ENCODE data around the gene BSG.

The BSG gene

GRCh38 chr19:542173-542866 lies 30.1 kb upstream of the BSG start:
- TF ChIP-seq POLR2AphosphoS5 (IDR thresholded peaks at IDR 0.05; ENCODE audit: low read depth, low read length) (no peak), TAF1 (IDR thresholded peaks at IDR 0.05; ENCODE audit: borderline replicate concordance, low read depth, low read length) (no peak), POLR2A (IDR thresholded peaks at IDR 0.05; ENCODE audit: low read depth, low read length) (no peak)
- no peak for DNase-seq (ENCODE audit: insufficient read length)
- no peak for FAIRE-seq

- no peak for FAIRE-seq
- no peak for DNase-seq (ENCODE audit: insufficient read length)
- no peak for TF ChIP-seq POLR2AphosphoS5 (IDR thresholded peaks at IDR 0.05; ENCODE audit: low read depth, low read length)
- no peak for TF ChIP-seq POLR2A (IDR thresholded peaks at IDR 0.05; ENCODE audit: low read depth, low read length)
- no peak for TF ChIP-seq TAF1 (IDR thresholded peaks at IDR 0.05; ENCODE audit: borderline replicate concordance, low read depth, low read length)
Measured at GRCh38 chr19:543910-544608, 28.3 kb upstream of the BSG start, which contains the start of gene GZMM. Gene GZMM, plus strand, starts transcription at chr19:544053. Its CDS starts 19 bp downstream, at chr19:544072.

- FAIRE-seq, result no peak
- no peak for DNase-seq (ENCODE audit: insufficient read length)
- TF ChIP-seq POLR2A (IDR thresholded peaks at IDR 0.05; ENCODE audit: low read depth, low read length) (no peak), TAF1 (IDR thresholded peaks at IDR 0.05; ENCODE audit: borderline replicate concordance, low read depth, low read length) (no peak), POLR2AphosphoS5 (IDR thresholded peaks at IDR 0.05; ENCODE audit: low read depth, low read length) (no peak)
Measured at GRCh38 chr19:547117-547516, 25.3 kb upstream of the BSG start.

GRCh38 chr19:547836-548720 lies 24.3 kb upstream of the BSG start:
- FAIRE-seq (no peak), DNase-seq (ENCODE audit: insufficient read length) (no peak)
- TF ChIP-seq POLR2A (IDR thresholded peaks at IDR 0.05; ENCODE audit: low read depth, low read length), result no peak
- no peak for TF ChIP-seq TAF1 (IDR thresholded peaks at IDR 0.05; ENCODE audit: borderline replicate concordance, low read depth, low read length)
- no peak for TF ChIP-seq POLR2AphosphoS5 (IDR thresholded peaks at IDR 0.05; ENCODE audit: low read depth, low read length)

GRCh38 chr19:548886-549830 lies 23.2 kb upstream of the BSG start:
- no peak for DNase-seq (ENCODE audit: insufficient read length)
- TF ChIP-seq TAF1 (IDR thresholded peaks at IDR 0.05; ENCODE audit: borderline replicate concordance, low read depth, low read length) (no peak), POLR2AphosphoS5 (IDR thresholded peaks at IDR 0.05; ENCODE audit: low read depth, low read length) (no peak), POLR2A (IDR thresholded peaks at IDR 0.05; ENCODE audit: low read depth, low read length) (no peak)
- FAIRE-seq, result no peak

GRCh38 chr19:554817-555216 lies 17.6 kb upstream of the BSG start:
- TF ChIP-seq POLR2AphosphoS5 (IDR thresholded peaks at IDR 0.05; ENCODE audit: low read depth, low read length) (no peak), POLR2A (IDR thresholded peaks at IDR 0.05; ENCODE audit: low read depth, low read length) (no peak), TAF1 (IDR thresholded peaks at IDR 0.05; ENCODE audit: borderline replicate concordance, low read depth, low read length) (no peak)
- no peak for FAIRE-seq
- no peak for DNase-seq (ENCODE audit: insufficient read length)

- no peak for DNase-seq (ENCODE audit: insufficient read length)
- no peak for TF ChIP-seq POLR2AphosphoS5 (IDR thresholded peaks at IDR 0.05; ENCODE audit: low read depth, low read length)
- TF ChIP-seq TAF1 (IDR thresholded peaks at IDR 0.05; ENCODE audit: borderline replicate concordance, low read depth, low read length), result no peak
- no peak for TF ChIP-seq POLR2A (IDR thresholded peaks at IDR 0.05; ENCODE audit: low read depth, low read length)
- no peak for FAIRE-seq
Measured at GRCh38 chr19:555474-555808, 17.0 kb upstream of the BSG start.

- no peak for FAIRE-seq
- no peak for DNase-seq (ENCODE audit: insufficient read length)
- TF ChIP-seq TAF1 (IDR thresholded peaks at IDR 0.05; ENCODE audit: borderline replicate concordance, low read depth, low read length), result no peak
Measured at GRCh38 chr19:556611-557382, 15.6 kb upstream of the BSG start.

GRCh38 chr19:558770-559439 lies 13.5 kb upstream of the BSG start:
- FAIRE-seq, result no peak

GRCh38 chr19:560121-560520 lies 12.3 kb upstream of the BSG start:
- FAIRE-seq, result no peak
- DNase-seq (ENCODE audit: insufficient read length), result no peak
- TF ChIP-seq POLR2A (IDR thresholded peaks at IDR 0.05; ENCODE audit: low read depth, low read length) (no peak), POLR2AphosphoS5 (IDR thresholded peaks at IDR 0.05; ENCODE audit: low read depth, low read length) (no peak), TAF1 (IDR thresholded peaks at IDR 0.05; ENCODE audit: borderline replicate concordance, low read depth, low read length) (no peak)

More at GRCh38 chr19:558770-559439, 13.5 kb upstream of the BSG start:
- TF ChIP-seq POLR2A (IDR thresholded peaks at IDR 0.05; ENCODE audit: low read depth, low read length) (no peak), POLR2AphosphoS5 (IDR thresholded peaks at IDR 0.05; ENCODE audit: low read depth, low read length) (no peak), TAF1 (IDR thresholded peaks at IDR 0.05; ENCODE audit: borderline replicate concordance, low read depth, low read length) (no peak)
- no peak for DNase-seq (ENCODE audit: insufficient read length)
